Neural cell (in vitro differentiated cells): ENCODE measurements around the gene FOXE3. TPM values are rescaled to one million over a fixed set of nuclear protein-coding genes. Genes with fewer than 3 reads are reported as not detected.

Source experiments
- H2AFZ ChIP-seq: fragments of 200-600, 300-800 bp; sonication (generic), shearing (Covaris generic); 2 replicates; pipeline ENCODE4 v1.6.0; 2014; ENCODE audit warnings: low read depth, mild to moderate bottlenecking, antibody characterized with exemption, low read length, moderate library complexity
- H3F3A ChIP-seq: fragments of 200-600 bp; shearing (Covaris generic); 2 replicates; pipeline ENCODE4 v1.6.1; 2016; ENCODE audit warnings: mild to moderate bottlenecking, moderate library complexity, mixed read lengths, antibody characterized with exemption, low read length; ENCODE audit not compliant: insufficient read depth, poor library complexity, severe bottlenecking
- H3K27ac ChIP-seq: fragments of 200-600, 300-800 bp; sonication (generic), shearing (Covaris generic); 2 replicates; pipeline ENCODE4 v1.5.1; 2014; ENCODE audit warnings: mild to moderate bottlenecking, low read length, moderate library complexity
- H3K27me3 ChIP-seq: fragments of 300-800, 200-600 bp; sonication (generic), shearing (Covaris generic); 2 replicates; pipeline ENCODE4 v1.6.0; 2014; ENCODE audit warnings: mild to moderate bottlenecking, low read depth, low read length, moderate library complexity; ENCODE audit not compliant: insufficient read depth
- H3K36me3 ChIP-seq: fragments of 300-800, 200-600 bp; sonication (generic), shearing (Covaris generic); 2 replicates; pipeline ENCODE4 v1.5.1; 2014; ENCODE audit warnings: mild to moderate bottlenecking, antibody characterized with exemption, low read length, moderate library complexity; ENCODE audit not compliant: insufficient read depth
- H3K4me2 ChIP-seq: fragments of 300-800, 200-600 bp; sonication (generic), shearing (Covaris generic); 2 replicates; pipeline ENCODE4 v1.6.0; 2014; ENCODE audit warnings: mild to moderate bottlenecking, low read length
- H3K4me3 ChIP-seq: fragments of 300-800, 200-600 bp; sonication (generic), shearing (Covaris generic); 2 replicates; pipeline ENCODE4 v1.5.1; 2014; ENCODE audit warnings: mild to moderate bottlenecking, low read length, moderate library complexity
- H3K79me2 ChIP-seq: fragments of 200-600 bp; shearing (Covaris generic); replicated peaks from 2 replicates; pipeline ENCODE4 v1.6.0; 2014; ENCODE audit warnings: mild to moderate bottlenecking, low read length, moderate library complexity; ENCODE audit not compliant: insufficient read depth
- H3K9ac ChIP-seq: fragments of 300-800, 200-600 bp; sonication (generic), shearing (Covaris generic); 2 replicates; pipeline ENCODE4 v1.6.1; 2016; ENCODE audit warnings: mild to moderate bottlenecking, low read length, mixed read lengths
- H3K9me2 ChIP-seq: fragments of 200-600 bp; shearing (Covaris generic); 2 replicates; pipeline ENCODE4 v1.6.1; 2016; ENCODE audit warnings: mild to moderate bottlenecking, low read length, mixed read lengths; ENCODE audit not compliant: insufficient read depth
- H3K9me3 ChIP-seq: fragments of 200-600, 300-800 bp; sonication (generic), shearing (Covaris generic); 2 replicates; pipeline ENCODE4 v1.6.1; 2016; ENCODE audit warnings: mild to moderate bottlenecking, mixed run types, low read length, moderate library complexity, mixed read lengths
- H4K20me1 ChIP-seq: fragments of 200-600 bp; shearing (Covaris generic); 2 replicates; pipeline ENCODE4 v1.6.1; 2016; ENCODE audit warnings: mild to moderate bottlenecking, mixed run types; ENCODE audit not compliant: insufficient read depth
- CTCF ChIP-seq: fragments of 450-650 bp; IDR thresholded peaks from 2 replicates; pipeline ENCODE4 v1.5.1; 2014; ENCODE audit warnings: antibody characterized with exemption, mild to moderate bottlenecking, moderate library complexity; ENCODE audit not compliant: poor library complexity, severe bottlenecking
- EP300 ChIP-seq: fragments of 450-650 bp; conservative IDR thresholded peaks from 2 replicates; pipeline ENCODE4 v1.6.1; 2014; ENCODE audit warnings: antibody characterized with exemption, mild to moderate bottlenecking, moderate library complexity; ENCODE audit not compliant: poor library complexity, severe bottlenecking
- EZH2 ChIP-seq: fragments of 200-600, 300-800 bp; shearing (Covaris generic), sonication (generic); IDR thresholded peaks from 2 replicates; pipeline ENCODE4 v1.6.1; 2014; ENCODE audit warnings: antibody characterized with exemption, low read length, borderline replicate concordance, mild to moderate bottlenecking; ENCODE audit not compliant: insufficient read depth, poor library complexity, severe bottlenecking
- MXI1 ChIP-seq: fragments of 450-650 bp; conservative IDR thresholded peaks from 2 replicates; pipeline ENCODE4 v1.6.1; 2014; ENCODE audit warnings: antibody characterized with exemption, mild to moderate bottlenecking; ENCODE audit not compliant: poor library complexity, severe bottlenecking
- POLR2AphosphoS5 ChIP-seq: IDR thresholded peaks from 2 replicates; pipeline ENCODE4 v1.6.1; 2012
- RAD21 ChIP-seq: fragments of 450-650 bp; conservative IDR thresholded peaks from 2 replicates; pipeline ENCODE4 v1.6.1; 2014; ENCODE audit warnings: antibody characterized with exemption, mild to moderate bottlenecking, moderate library complexity
- REST ChIP-seq: IDR thresholded peaks from 2 replicates; pipeline ENCODE4 v1.6.1; 2012; ENCODE audit warnings: borderline replicate concordance
- SMC3 ChIP-seq: fragments of 450-650 bp; conservative IDR thresholded peaks from 2 replicates; pipeline ENCODE4 v1.6.1; 2014; ENCODE audit warnings: antibody characterized with exemption, mild to moderate bottlenecking, moderate library complexity; ENCODE audit not compliant: poor library complexity
- TAF1 ChIP-seq: IDR thresholded peaks from 2 replicates; pipeline ENCODE4 v1.6.1; 2012; ENCODE audit warnings: low read depth
- polyA plus RNA-seq: library from polyadenylated mRNA; depleted of rRNA; stranded (reverse); fragments of >200 nt; gene quantifications from 2 replicates; pipeline ENCODE4 v1.2.3, GENCODE V29; 2014

The FOXE3 gene
- polyA plus RNA-seq, 1 donor from 2014 or later: not detected

GRCh38 chr1:47371016-47371517, 45.0 kb upstream of the FOXE3 start:
- Histone ChIP-seq H3K4me3 (no peak overlapping the region), H3K4me2 (no peak overlapping the region), H3K36me3 (no peaks in the 10 kb centered on the region), H2AFZ (no peak overlapping the region), H3K79me2 (no peaks in the 10 kb centered on the region), H3K9me3 (no peaks in the 10 kb centered on the region), H4K20me1 (no peaks in the 10 kb centered on the region), H3K9ac (no peak overlapping the region), H3F3A (no peaks in the 10 kb centered on the region), H3K9me2 (no peaks in the 10 kb centered on the region), H3K27ac (no peak overlapping the region), H3K27me3 (no peaks in the 10 kb centered on the region)
- TF ChIP-seq REST: no peak
- no peak for TF ChIP-seq EZH2
- TF ChIP-seq EP300: no peak
- TF ChIP-seq POLR2AphosphoS5: no peak

- Histone ChIP-seq H2AFZ (no peak overlapping the region), H3K27ac (no peak overlapping the region), H3K79me2 (no peaks in the 10 kb centered on the region), H3F3A (no peaks in the 10 kb centered on the region), H3K4me3 (no peak overlapping the region), H3K9me3 (no peaks in the 10 kb centered on the region), H3K9me2 (no peaks in the 10 kb centered on the region), H3K36me3 (no peaks in the 10 kb centered on the region), H3K27me3 (no peaks in the 10 kb centered on the region), H4K20me1 (no peaks in the 10 kb centered on the region), H3K9ac (no peak overlapping the region), H3K4me2 (no peak overlapping the region)
- TF ChIP-seq REST: no peak
Measured at GRCh38 chr1:47374501-47374900, 41.6 kb upstream of the FOXE3 start.

- Histone ChIP-seq H4K20me1 (no peaks in the 10 kb centered on the region), H3K9me3 (no peaks in the 10 kb centered on the region), H3K4me3 (no peak overlapping the region), H3F3A (no peaks in the 10 kb centered on the region), H3K9me2 (no peaks in the 10 kb centered on the region), H3K36me3 (peaks cover 6% of the 10 kb centered on the region), H3K27ac (no peak overlapping the region), H3K27me3 (no peaks in the 10 kb centered on the region), H2AFZ (no peak overlapping the region), H3K79me2 (no peaks in the 10 kb centered on the region), H3K4me2 (no peak overlapping the region), H3K9ac (no peak overlapping the region)
- TF ChIP-seq RAD21: no peak
- TF ChIP-seq MXI1: no peak
- no peak for TF ChIP-seq EP300
- TF ChIP-seq CTCF: no peak
- TF ChIP-seq EZH2: no peak
- TF ChIP-seq POLR2AphosphoS5: no peak
- no peak for TF ChIP-seq SMC3
- no peak for TF ChIP-seq REST
- no peak for TF ChIP-seq TAF1
Measured at GRCh38 chr1:47378147-47378546, 37.9 kb upstream of the FOXE3 start.
